SH-SY5Y (cell line): ENCODE data around the gene TOM1.

ENCODE experiments used
- GATA2 ChIP-seq: IDR thresholded peaks from 2 replicates; pipeline ENCODE4 v1.6.1; 2011; ENCODE audit warnings: mild to moderate bottlenecking, low read depth, low read length
- GATA3 ChIP-seq: IDR thresholded peaks from 2 replicates; pipeline ENCODE4 v1.6.1; 2011; ENCODE audit warnings: low read depth, mild to moderate bottlenecking, low read length, moderate library complexity

GRCh38 chr22:35288116-35288515, 11.6 kb upstream of the TOM1 start:
- TF ChIP-seq GATA2 (no peak), GATA3 (no peak)
